Measurements from ENCODE around the gene CYP27B1. TPM values are rescaled to one million over a fixed set of nuclear protein-coding genes. Genes with fewer than 3 reads are reported as not detected.

Gene CYP27B1
- total RNA-seq, 2 donors from 2014 or later: 0.81 to 2.2 TPM

DNA sequence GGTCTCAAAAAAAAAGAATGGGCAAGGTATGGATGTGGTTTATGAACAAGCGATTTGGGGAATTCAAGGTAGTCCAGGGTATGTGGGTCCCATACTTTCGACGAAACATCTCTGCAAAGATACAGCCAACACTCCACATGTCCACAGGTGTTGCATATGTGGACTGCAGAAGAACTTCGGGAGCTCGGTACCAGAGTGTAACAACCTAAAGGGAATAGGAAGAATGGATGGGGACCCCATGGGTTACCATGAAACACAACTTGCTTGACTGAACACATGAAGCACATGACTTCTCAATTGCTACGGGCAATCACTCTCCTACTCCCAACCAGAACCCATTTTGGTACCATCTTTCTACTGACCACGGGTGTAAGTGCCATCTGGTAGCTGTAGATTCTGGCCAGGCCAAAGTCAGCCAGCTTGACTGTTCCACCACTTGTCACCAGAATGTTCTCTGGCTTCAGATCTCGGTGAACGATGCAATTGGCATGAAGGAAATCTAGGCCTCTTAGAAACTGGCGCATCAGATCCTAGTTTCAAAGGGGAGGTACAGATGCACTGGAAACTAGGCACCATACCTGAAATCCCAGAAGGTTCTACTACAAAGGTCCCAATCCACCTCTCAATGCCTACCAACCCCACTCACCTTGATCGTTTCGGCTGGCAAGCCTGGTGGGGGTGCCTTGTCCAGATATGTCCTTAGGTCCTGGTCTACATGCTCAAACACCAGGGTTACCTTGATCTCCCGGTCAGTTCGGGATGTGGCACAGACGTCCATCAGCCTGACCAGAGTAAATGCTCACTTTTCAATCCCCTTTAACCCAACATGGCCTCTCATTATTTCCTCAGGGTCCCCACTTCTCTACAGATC is 16.1 kb downstream of the CYP27B1 start:
- TF ChIP-seq, protein P1, sequence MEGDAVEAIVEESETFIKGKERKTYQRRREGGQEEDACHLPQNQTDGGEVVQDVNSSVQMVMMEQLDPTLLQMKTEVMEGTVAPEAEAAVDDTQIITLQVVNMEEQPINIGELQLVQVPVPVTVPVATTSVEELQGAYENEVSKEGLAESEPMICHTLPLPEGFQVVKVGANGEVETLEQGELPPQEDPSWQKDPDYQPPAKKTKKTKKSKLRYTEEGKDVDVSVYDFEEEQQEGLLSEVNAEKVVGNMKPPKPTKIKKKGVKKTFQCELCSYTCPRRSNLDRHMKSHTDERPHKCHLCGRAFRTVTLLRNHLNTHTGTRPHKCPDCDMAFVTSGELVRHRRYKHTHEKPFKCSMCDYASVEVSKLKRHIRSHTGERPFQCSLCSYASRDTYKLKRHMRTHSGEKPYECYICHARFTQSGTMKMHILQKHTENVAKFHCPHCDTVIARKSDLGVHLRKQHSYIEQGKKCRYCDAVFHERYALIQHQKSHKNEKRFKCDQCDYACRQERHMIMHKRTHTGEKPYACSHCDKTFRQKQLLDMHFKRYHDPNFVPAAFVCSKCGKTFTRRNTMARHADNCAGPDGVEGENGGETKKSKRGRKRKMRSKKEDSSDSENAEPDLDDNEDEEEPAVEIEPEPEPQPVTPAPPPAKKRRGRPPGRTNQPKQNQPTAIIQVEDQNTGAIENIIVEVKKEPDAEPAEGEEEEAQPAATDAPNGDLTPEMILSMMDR (IDR thresholded peaks at IDR 0.05): no peak
- Histone ChIP-seq H3K27ac (peak overlapping the region; percentile 83 to 86), H3K36me3 (peaks cover 21% of the 10 kb centered on the region), H3K4me3 (peak overlapping the region; percentile 90), H3K27me3 (replicated peaks; ENCODE audit: insufficient read depth) (no peaks in the 10 kb centered on the region), H3K4me1 (ENCODE audit: control insufficient read depth in 1 of 2, low read depth in 2 of 2) (peaks cover 17 to 26% of the 10 kb centered on the region in 2 donors), H3K9me3 (no peaks in the 10 kb centered on the region)
- ATAC-seq (ENCODE audit: insufficient number of reproducible peaks, low FRiP score, low read depth) (no peak), DNase-seq (ENCODE audit: low spot score) (no peak)

- ATAC-seq (ENCODE audit: insufficient number of reproducible peaks, low FRiP score, low read depth) (no peak), DNase-seq (ENCODE audit: low spot score) (no peak)
- H3K4me1 ChIP-seq (ENCODE audit: control insufficient read depth in 1 of 2, low read depth in 2 of 2): peaks cover 15 to 23% of the 10 kb centered on the region in 2 donors
- H3K27ac ChIP-seq: no peak overlapping the region
- H3K9me3 ChIP-seq: no peaks in the 10 kb centered on the region
- H3K4me3 ChIP-seq: no peak overlapping the region
- no peaks in the 10 kb centered on the region for H3K27me3 ChIP-seq (replicated peaks; ENCODE audit: insufficient read depth)
- H3K36me3 ChIP-seq: peaks cover 21% of the 10 kb centered on the region
- TF ChIP-seq, protein P1 (IDR thresholded peaks at IDR 0.05): no peak
Observed at GRCh38 chr12:57749061-57749460, 17.8 kb downstream of the CYP27B1 start.

DNA sequence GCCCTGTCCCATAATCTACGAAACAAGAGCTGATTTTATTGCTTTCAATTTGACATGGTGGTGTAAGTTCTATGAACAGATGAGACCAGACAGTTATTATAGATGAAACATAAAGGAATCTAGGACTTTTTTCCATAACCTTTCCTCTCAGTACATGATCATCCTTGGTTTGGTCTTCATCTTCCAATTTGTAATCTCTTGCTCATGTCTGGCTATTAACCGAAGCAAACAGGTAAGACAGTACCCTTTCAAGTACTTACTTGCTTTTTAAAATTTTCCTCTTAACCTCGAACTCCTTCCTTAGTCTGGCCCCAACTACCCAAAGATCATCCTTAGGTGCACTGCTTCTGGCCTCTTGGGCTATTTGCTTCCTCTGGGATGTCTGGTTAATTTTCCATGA is 20.9 kb downstream of the CYP27B1 start:
- Histone ChIP-seq H3K4me1 (ENCODE audit: control insufficient read depth in 1 of 2, low read depth in 2 of 2) (peaks cover 5 to 10% of the 10 kb centered on the region in 2 donors), H3K27me3 (replicated peaks; ENCODE audit: insufficient read depth) (no peaks in the 10 kb centered on the region), H3K4me3 (peak overlapping the region; percentile 97), H3K27ac (no peak overlapping the region), H3K9me3 (no peaks in the 10 kb centered on the region), H3K36me3 (peaks cover 21% of the 10 kb centered on the region)
- ATAC-seq (ENCODE audit: insufficient number of reproducible peaks, low FRiP score, low read depth) (no peak), DNase-seq (ENCODE audit: low spot score) (no peak)
- TF ChIP-seq, protein P1 (IDR thresholded peaks at IDR 0.05): no peak

DNA sequence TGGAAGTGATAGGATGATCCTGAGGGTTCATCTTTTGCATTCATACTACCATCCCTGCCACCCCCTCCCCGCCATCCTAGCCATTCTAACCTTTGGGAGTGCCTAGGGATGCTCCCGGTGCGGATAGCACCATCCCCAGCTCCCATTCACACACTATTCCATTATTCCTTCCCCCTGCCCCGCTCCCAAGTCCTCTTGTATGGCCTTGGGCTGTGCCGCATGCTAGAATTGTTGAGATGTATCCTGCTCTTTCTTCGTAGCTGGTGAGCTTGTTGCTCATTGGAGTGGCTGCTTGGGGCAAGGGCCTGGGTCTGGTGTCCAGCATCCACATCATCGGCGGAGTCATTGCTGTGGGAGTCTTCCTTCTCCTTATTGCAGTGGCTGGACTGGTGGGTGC is 21.4 kb downstream of the CYP27B1 start:
- DNase-seq (ENCODE audit: low spot score) (no peak), ATAC-seq (ENCODE audit: insufficient number of reproducible peaks, low FRiP score, low read depth) (no peak)
- H3K4me1 ChIP-seq (ENCODE audit: control insufficient read depth in 1 of 2, low read depth in 2 of 2): peaks cover 3 to 6% of the 10 kb centered on the region in 2 donors
- H3K9me3 ChIP-seq: no peaks in the 10 kb centered on the region
- H3K36me3 ChIP-seq: peaks cover 21% of the 10 kb centered on the region
- H3K4me3 ChIP-seq: peak overlapping the region; percentile 97
- no peaks in the 10 kb centered on the region for H3K27me3 ChIP-seq (replicated peaks; ENCODE audit: insufficient read depth)
- peak overlapping the region; percentile 98 for H3K27ac ChIP-seq
- TF ChIP-seq, protein P1 (IDR thresholded peaks at IDR 0.05): no peak

DNA sequence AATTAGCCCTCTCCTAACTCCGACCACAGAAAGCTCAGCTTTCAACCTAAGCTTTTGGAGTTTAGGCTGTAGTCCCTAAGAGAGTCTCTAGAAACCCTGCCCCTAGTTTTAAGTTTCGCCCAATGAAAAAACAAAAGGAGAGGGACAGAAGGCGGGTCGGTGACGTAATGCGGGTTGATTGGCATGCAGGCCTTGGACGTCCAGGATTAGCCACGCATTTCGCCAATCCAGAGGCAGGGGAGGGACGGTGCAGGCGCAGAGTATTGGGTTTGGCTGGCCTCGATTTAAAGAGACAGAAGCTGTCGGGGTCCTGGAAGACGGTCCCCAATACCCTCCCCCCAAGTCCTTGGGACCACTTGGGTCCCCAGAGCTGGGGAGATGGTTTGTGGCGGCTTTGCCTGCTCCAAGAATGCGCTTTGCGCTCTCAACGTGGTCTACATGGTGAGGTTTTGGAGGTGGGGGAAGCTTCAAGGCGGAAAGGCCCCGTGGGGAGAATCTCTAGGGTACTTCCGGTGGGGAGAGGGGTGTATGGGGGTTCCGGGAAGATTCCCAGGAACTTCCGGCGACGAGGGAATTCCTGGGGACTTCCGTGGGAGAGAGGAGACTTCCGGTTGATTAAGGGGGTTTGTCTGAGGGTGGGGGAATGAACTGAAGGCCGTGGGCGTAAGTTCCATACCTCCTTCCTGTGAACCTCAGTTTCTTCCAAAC is 21.9 kb downstream of the CYP27B1 start, which contains the start of gene TSPAN31:
Gene TSPAN31 (plus strand): TSS at position 263 of the 708 bp plus-strand sequence. CDS start 116 bp downstream, at position 379.
- ATAC-seq (ENCODE audit: insufficient number of reproducible peaks, low FRiP score, low read depth) (peak; percentile 99), DNase-seq (ENCODE audit: low spot score) (peak; percentile 95)
- Histone ChIP-seq H3K4me3 (peak within 1 kb of the TSS; percentile 97), H3K36me3 (peaks cover 21% of the 10 kb centered on the region), H3K9me3 (no peaks in the 10 kb centered on the region), H3K27me3 (replicated peaks; ENCODE audit: insufficient read depth) (no peaks in the 10 kb centered on the region), H3K27ac (peak within 1 kb of the TSS; percentile 98), H3K4me1 (ENCODE audit: control insufficient read depth in 1 of 2, low read depth in 2 of 2) (peaks cover 3 to 6% of the 10 kb centered on the region in 2 donors)
- TF ChIP-seq, protein P1 (IDR thresholded peaks at IDR 0.05): no peak

Measured in thoracic aorta (tissue), 2 donors.